ENCODE measurements around the gene RNLS.

DNA sequence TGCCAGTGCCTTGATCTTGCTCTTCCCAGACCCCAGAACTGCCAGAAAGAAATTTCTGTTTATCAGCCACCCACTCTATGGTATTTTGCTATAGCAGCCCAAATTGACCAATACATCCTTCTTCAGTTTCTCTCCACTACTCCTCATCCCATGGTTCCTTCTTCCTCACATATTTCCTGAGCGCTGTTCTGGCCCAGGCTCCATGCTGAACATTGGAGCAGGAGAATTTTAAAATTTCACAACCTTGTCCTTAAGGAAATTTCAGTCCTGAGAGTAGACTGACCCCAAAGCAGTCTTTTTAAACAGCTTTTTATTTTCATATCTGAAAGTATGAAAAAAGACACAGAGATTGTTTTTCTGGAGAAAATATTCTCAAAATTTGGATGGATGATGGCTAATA lies 297.1 kb downstream of the RNLS start:
- TF ChIP-seq, protein P1, sequence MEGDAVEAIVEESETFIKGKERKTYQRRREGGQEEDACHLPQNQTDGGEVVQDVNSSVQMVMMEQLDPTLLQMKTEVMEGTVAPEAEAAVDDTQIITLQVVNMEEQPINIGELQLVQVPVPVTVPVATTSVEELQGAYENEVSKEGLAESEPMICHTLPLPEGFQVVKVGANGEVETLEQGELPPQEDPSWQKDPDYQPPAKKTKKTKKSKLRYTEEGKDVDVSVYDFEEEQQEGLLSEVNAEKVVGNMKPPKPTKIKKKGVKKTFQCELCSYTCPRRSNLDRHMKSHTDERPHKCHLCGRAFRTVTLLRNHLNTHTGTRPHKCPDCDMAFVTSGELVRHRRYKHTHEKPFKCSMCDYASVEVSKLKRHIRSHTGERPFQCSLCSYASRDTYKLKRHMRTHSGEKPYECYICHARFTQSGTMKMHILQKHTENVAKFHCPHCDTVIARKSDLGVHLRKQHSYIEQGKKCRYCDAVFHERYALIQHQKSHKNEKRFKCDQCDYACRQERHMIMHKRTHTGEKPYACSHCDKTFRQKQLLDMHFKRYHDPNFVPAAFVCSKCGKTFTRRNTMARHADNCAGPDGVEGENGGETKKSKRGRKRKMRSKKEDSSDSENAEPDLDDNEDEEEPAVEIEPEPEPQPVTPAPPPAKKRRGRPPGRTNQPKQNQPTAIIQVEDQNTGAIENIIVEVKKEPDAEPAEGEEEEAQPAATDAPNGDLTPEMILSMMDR (IDR thresholded peaks at IDR 0.05) = no peak
- TF ChIP-seq POLR2A (IDR thresholded peaks at IDR 0.05) (no peak), POLR2AphosphoS5 (IDR thresholded peaks at IDR 0.05) (no peak)

All from sigmoid colon (tissue), 4 donors.